ENCODE data around the gene SLC2A2.

DNA sequence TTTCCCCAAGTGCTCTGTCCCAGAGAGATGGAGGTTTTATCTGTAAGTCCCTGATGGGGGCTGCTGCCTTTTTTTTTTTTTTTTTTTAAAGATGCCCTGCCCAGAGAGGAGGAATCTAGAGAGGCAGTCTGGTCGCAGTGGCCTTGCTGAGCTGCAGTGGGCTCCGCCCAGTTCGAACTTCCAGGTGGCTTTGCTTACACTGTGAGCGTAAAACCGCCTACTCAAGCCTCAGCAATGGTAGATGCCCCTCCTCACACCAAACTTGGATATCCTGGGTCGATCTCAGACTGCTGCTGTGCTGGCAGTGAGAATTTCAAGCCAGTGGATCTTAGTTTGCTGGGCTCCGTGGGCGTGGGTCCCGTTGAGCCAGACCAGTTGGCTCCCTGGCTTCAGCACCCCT, 51.6 kb downstream of the SLC2A2 start:
- TF ChIP-seq POLR2A (IDR thresholded peaks at IDR 0.05) (no peak), EP300 (IDR thresholded peaks at IDR 0.05) (no peak)
- TF ChIP-seq, protein P1, sequence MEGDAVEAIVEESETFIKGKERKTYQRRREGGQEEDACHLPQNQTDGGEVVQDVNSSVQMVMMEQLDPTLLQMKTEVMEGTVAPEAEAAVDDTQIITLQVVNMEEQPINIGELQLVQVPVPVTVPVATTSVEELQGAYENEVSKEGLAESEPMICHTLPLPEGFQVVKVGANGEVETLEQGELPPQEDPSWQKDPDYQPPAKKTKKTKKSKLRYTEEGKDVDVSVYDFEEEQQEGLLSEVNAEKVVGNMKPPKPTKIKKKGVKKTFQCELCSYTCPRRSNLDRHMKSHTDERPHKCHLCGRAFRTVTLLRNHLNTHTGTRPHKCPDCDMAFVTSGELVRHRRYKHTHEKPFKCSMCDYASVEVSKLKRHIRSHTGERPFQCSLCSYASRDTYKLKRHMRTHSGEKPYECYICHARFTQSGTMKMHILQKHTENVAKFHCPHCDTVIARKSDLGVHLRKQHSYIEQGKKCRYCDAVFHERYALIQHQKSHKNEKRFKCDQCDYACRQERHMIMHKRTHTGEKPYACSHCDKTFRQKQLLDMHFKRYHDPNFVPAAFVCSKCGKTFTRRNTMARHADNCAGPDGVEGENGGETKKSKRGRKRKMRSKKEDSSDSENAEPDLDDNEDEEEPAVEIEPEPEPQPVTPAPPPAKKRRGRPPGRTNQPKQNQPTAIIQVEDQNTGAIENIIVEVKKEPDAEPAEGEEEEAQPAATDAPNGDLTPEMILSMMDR (IDR thresholded peaks at IDR 0.05), result no peak
